IPS-20b (cell line): Measurements from ENCODE around the gene CDH20.

Experiments used
- H3K27ac ChIP-seq: one replicate; pipeline ENCODE4 v1.5.1; 2013; ENCODE audit warnings: low read length
- H3K27me3 ChIP-seq: 2 replicates; pipeline ENCODE4 v1.6.1; 2013; ENCODE audit warnings: mild to moderate bottlenecking, low read length, inconsistent platforms; ENCODE audit not compliant: insufficient read depth
- H3K36me3 ChIP-seq: 2 replicates; pipeline ENCODE4 v1.6.1; 2013; ENCODE audit warnings: low read depth, mild to moderate bottlenecking, inconsistent platforms, low read length, moderate library complexity; ENCODE audit not compliant: insufficient read depth
- H3K4me1 ChIP-seq: 2 replicates; pipeline ENCODE4 v1.6.1; 2013; ENCODE audit warnings: mild to moderate bottlenecking, control low read depth, inconsistent platforms, low read length, moderate library complexity; ENCODE audit not compliant: insufficient read depth
- H3K4me3 ChIP-seq: 2 replicates; pipeline ENCODE4 v1.5.1; 2013; ENCODE audit warnings: mild to moderate bottlenecking, low read length, inconsistent platforms
- H3K9ac ChIP-seq: 2 replicates; pipeline ENCODE4 v1.6.1; 2013; ENCODE audit warnings: low read depth, mild to moderate bottlenecking, inconsistent platforms, low read length, moderate library complexity
- H3K9me3 ChIP-seq: 2 replicates; pipeline ENCODE4 v1.6.1; 2013; ENCODE audit warnings: mild to moderate bottlenecking, low read depth, low read length, inconsistent platforms; ENCODE audit not compliant: insufficient read depth

Gene CDH20

DNA sequence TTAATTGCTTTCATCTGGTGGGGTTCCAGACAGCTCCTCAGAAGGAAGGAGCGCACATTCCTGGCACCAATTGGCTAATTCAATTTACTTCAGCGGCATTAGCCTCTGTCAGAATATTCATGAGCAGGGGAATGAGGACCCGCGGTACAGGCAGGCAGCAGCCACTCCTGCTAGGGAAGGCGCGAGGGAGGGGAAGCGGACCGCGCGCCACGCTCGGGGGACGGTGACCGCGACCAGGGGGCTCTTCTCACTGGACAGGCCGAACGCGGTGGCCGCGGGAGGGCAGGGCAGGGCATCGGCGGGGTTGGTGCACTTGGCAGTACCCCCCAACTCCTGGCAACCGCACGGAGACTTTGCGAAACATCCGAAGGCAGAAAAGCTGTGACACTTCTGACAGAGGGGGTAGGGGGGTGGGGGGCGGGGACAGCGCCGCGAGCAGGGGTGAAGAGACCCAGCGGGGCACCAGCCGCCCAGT lies at the start of gene CDH20:
CDH20 (plus strand) TSS at position 160 of the 475 bp plus-strand sequence.
- H3K27me3 ChIP-seq, result peaks cover 54% of the 10 kb centered on the region
- H3K36me3 ChIP-seq, result no peaks in the 10 kb centered on the region
- H3K4me1 ChIP-seq, result peaks cover 3% of the 10 kb centered on the region; the same call in 1 of the 2 replicates
- peak within 1 kb of the TSS; percentile 82 for H3K4me3 ChIP-seq
- H3K27ac ChIP-seq, result no peak within 1 kb of the TSS
- no peaks in the 10 kb centered on the region for H3K9me3 ChIP-seq
- H3K9ac ChIP-seq, result peak within 1 kb of the TSS; percentile 62; the same call in 1 of the 2 replicates

DNA sequence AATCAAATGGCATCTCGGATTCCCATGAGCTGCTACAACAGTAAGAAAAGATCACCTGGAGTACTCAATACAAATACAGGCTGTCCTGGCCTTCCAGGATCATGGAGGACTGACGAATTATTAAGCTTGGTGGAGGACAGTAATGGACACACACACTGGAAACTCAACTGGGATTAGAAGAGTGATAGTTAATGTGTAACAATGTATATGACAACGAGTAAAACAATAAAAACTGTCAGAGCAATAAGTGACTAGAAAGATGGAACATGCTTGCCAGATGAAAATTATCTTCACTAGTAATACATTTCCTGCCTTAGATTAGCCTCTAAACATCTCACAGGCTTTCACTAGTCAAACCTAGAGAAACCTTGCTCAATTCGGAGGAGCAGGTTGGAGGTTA lies 49.2 kb upstream of the CDH20 start:
- Histone ChIP-seq H3K27me3 (no peaks in the 10 kb centered on the region), H3K9me3 (peaks cover 9% of the 10 kb centered on the region; the same call in 1 of the 2 replicates), H3K4me3 (no peak overlapping the region), H3K4me1 (peaks cover 7% of the 10 kb centered on the region), H3K36me3 (no peaks in the 10 kb centered on the region), H3K27ac (no peak overlapping the region), H3K9ac (no peak overlapping the region)

DNA sequence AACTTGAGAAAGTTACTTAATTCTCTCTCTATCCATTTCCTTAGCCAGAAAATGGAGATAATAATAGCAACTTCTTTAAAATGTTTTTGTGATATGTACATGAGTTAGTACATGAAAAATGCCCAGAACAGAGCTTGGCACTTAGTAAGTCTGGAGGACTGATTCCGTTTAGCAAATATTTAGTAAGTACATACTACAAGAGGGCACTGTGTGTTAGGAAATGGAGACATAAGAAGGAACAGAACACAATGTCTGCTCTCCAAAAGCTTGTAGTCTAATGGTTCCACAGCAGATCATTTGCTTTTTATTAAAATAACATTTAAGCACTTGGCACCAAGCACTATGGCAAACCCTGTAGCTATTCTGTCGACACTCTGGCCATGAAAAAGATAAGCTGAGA lies 47.5 kb upstream of the CDH20 start:
- no peak overlapping the region for H3K27ac ChIP-seq

DNA sequence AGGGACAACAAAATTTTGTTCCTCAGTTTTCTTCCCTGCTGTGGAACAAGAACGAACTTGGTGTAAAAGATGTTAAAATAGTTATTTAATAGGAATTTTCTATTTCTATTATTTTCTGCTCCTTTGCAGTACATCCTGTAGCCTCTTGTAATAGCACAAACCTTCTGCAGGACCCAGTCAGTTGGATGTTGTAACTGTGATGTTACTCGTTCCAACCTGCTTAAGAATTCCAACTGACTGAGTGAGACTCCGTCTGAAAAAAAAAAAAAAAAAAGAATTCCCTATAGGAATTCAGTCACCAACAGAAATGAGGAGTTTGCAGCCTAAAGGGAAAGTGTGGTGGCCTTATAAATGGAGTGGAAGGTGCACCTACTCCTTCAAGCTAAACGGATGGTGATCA lies 46.4 kb upstream of the CDH20 start:
- H3K9me3 ChIP-seq, result no peaks in the 10 kb centered on the region
- H3K27me3 ChIP-seq, result no peaks in the 10 kb centered on the region
- H3K27ac ChIP-seq, result no peak overlapping the region
- peaks cover 7% of the 10 kb centered on the region; the same call in 1 of the 2 replicates for H3K4me1 ChIP-seq
- H3K9ac ChIP-seq, result no peak overlapping the region
- H3K36me3 ChIP-seq, result no peaks in the 10 kb centered on the region
- no peak overlapping the region for H3K4me3 ChIP-seq

More for the DNA sequence above, 47.5 kb upstream of the CDH20 start:
- H3K36me3 ChIP-seq, result no peaks in the 10 kb centered on the region
- no peaks in the 10 kb centered on the region for H3K27me3 ChIP-seq
- H3K4me3 ChIP-seq, result no peak overlapping the region
- peaks cover 7% of the 10 kb centered on the region for H3K4me1 ChIP-seq
- peaks cover 6% of the 10 kb centered on the region; the same call in 1 of the 2 replicates for H3K9me3 ChIP-seq
- H3K9ac ChIP-seq, result no peak overlapping the region

DNA sequence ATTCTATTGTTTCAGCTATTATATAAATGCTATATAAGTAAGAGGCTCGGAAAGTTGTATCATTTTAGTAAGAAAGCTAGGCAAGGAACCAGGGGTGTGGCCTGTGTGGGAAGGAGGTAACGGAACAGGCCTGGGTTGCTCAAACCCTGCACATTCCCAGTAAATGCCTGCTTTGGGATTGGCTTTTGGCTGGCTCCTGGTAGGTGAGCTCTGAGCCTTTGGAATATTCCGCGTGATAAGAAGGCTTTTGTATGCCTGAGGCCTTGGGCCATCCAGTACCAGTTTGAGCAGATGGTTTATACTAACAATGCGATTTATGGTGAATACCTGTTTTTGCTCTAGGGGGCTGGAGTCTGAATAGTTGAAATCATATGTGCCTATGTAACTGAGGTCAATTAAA lies 42.6 kb upstream of the CDH20 start:
- Histone ChIP-seq H3K4me3 (no peak overlapping the region), H3K27me3 (no peaks in the 10 kb centered on the region), H3K9me3 (no peaks in the 10 kb centered on the region), H3K27ac (no peak overlapping the region), H3K9ac (no peak overlapping the region), H3K36me3 (no peaks in the 10 kb centered on the region), H3K4me1 (peaks cover 7% of the 10 kb centered on the region; the same call in 1 of the 2 replicates)

DNA sequence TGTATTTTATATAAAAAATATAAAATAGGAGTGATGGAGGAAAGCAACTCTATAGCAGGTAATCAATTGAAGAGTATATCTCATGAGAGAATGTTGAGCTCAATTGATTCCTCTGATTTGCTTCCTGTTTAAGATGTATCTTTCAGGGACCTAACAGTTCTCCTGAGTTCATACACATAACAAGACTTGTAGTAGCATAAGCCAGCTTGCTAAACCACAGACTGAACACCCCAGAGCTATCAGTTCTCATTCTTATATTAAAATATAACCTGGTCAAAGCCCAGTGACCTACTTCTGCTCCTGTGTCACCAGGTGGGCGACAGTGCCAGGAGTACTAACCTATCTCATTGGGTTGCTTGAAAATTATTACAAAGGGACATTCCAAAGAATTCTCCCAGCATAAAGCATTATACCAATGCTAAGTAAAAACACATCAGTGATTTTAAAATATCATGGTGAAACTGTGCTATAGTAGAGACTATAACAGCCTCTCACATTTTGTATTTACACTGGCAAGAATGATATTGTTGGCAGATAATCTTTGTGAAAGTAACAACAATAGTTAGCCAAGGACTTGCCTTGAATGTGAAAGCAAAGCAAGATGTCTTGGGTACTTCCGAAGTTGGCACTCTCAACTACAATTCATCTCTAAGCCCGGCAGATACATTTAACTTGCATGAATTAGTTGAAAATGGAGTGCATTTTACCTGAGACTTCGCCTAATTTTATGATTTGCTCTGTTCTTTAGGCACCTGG lies 40.8 kb upstream of the CDH20 start:
- no peaks in the 10 kb centered on the region for H3K4me1 ChIP-seq
- H3K4me3 ChIP-seq, result no peak overlapping the region
- H3K27me3 ChIP-seq, result no peaks in the 10 kb centered on the region
- no peaks in the 10 kb centered on the region for H3K36me3 ChIP-seq
- H3K9ac ChIP-seq, result no peak overlapping the region
- no peak overlapping the region for H3K27ac ChIP-seq
- H3K9me3 ChIP-seq, result no peaks in the 10 kb centered on the region

DNA sequence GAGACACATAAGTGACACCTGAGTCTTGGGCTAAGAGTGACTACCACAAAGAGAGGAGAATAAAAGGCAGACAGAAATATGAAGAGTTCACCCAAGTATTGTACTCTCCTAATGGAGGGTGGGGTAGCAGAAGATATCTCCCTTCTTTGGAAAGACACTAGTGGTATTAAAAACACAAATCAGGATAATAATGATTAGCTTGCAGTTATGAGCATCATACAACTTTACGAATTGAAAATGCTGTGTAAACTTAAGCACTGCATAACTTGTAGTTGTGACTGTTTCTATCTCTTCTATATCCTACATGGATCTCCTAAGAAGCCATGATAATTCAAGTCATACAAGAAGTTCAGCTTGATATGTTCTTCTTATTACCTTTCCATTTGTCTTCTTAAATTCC lies 38.1 kb upstream of the CDH20 start:
- no peaks in the 10 kb centered on the region for H3K27me3 ChIP-seq
- H3K9ac ChIP-seq, result no peak overlapping the region
- no peak overlapping the region for H3K27ac ChIP-seq
- H3K36me3 ChIP-seq, result no peaks in the 10 kb centered on the region
- H3K9me3 ChIP-seq, result no peaks in the 10 kb centered on the region
- no peak overlapping the region for H3K4me3 ChIP-seq
- H3K4me1 ChIP-seq, result no peaks in the 10 kb centered on the region

DNA sequence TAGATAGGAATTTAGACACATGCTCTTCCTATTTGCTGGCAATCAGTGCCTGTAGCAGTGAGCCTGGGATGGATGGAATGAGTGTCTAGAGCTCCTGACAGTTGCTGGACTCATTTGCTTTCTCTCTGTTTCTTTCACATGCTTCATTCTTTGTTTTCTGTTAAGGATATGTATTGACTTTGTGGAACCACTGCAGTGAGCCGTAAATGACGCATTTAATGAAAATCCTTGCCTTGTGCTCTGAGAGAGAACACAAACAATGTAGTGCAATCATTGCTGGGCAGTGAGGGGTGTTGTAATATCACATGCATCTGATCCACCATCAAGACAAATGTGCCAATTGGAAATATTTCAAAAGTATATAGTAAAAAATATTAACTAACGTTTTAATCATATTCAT lies 25.2 kb upstream of the CDH20 start:
- H3K27ac ChIP-seq, result no peak overlapping the region
- H3K9me3 ChIP-seq, result no peaks in the 10 kb centered on the region
- no peaks in the 10 kb centered on the region for H3K27me3 ChIP-seq
- H3K4me1 ChIP-seq, result no peaks in the 10 kb centered on the region
- no peak overlapping the region for H3K4me3 ChIP-seq
- no peaks in the 10 kb centered on the region for H3K36me3 ChIP-seq
- no peak overlapping the region for H3K9ac ChIP-seq

DNA sequence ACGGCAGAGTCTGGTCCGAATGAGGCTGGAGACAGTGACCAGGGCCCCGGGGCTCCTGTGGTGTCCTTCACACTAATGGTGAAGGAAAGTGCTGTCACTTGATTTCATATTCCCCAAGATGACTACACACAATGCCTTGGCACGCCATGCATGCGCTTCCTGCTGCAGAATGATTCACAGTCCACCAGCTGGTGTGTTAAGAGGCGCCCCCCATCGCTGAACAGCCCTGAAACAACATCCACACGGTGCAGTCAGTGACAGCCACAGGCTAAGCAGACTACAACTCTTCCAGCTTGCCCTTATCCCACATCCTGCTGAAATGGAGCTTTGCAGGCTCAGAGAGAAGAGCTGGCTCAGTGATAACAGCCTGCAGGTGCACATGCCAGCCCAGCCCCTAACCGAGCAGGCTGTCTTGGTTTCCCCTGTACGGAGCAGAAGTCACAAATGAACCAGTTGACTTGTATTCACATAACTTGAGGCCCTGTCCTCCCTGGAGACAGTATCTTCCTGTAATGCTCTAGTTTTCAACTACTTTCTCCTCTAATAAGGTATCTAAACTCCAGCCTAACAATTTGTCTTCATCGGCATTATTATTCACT lies 24.3 kb upstream of the CDH20 start:
- no peaks in the 10 kb centered on the region for H3K36me3 ChIP-seq

DNA sequence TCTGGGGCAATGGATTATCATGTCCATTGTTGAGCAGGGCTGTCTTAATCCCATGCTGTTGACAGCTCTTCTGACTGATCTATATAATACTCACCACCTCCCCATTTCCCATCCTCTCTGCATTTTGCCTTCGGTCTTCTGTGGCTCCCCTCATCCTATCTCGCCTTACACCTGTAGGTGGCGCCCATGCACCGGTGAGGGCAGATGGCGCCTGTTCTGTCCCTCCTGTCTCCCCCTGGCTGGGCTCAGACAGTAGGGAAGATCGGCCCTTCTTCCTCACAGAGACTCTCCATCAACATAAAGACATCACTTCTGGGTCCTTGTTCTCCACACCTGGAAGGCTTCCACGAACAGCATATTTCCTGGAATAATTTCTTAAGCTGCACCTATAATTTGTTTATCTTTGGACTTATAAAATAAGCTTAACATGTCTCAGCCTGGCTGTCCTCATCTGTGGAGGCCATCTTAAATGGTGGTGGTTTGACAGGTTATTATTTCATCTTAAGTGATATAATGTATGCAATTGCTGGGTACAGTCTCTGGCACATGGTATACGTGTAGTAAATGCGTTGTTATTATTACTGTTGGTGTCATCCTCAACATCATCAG lies 10.9 kb upstream of the CDH20 start:
- no peak overlapping the region for H3K27ac ChIP-seq
- no peak overlapping the region for H3K9ac ChIP-seq
- no peaks in the 10 kb centered on the region for H3K9me3 ChIP-seq

More for the DNA sequence above, 24.3 kb upstream of the CDH20 start:
- H3K27me3 ChIP-seq, result no peaks in the 10 kb centered on the region
- H3K9me3 ChIP-seq, result no peaks in the 10 kb centered on the region
- H3K4me3 ChIP-seq, result no peak overlapping the region
- no peaks in the 10 kb centered on the region for H3K4me1 ChIP-seq
- H3K27ac ChIP-seq, result no peak overlapping the region
- no peak overlapping the region for H3K9ac ChIP-seq

DNA sequence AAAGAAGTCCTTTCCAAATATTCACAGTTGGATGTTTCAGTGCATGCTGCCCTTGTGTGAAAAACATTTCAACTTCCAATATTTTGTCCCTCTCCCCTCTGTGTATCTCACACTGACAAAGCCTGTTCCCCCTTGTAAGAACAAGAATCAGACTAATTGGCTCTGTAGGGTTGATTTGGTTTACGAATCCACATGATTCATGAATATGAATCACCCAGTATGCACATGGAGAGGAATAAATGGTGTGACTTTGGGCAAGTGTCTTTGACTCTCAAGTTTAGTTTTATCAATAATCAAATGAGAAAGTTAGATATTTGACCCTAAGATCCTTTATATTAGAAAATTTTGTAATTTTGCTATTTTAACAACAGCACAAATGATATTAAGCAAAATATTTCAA lies 9.3 kb upstream of the CDH20 start:
- Histone ChIP-seq H3K4me3 (no peak overlapping the region), H3K9me3 (no peaks in the 10 kb centered on the region), H3K36me3 (no peaks in the 10 kb centered on the region), H3K27ac (no peak overlapping the region), H3K4me1 (no peaks in the 10 kb centered on the region), H3K27me3 (no peaks in the 10 kb centered on the region), H3K9ac (no peak overlapping the region)

More for the DNA sequence above, 10.9 kb upstream of the CDH20 start:
- Histone ChIP-seq H3K27me3 (no peaks in the 10 kb centered on the region), H3K36me3 (no peaks in the 10 kb centered on the region), H3K4me1 (no peaks in the 10 kb centered on the region), H3K4me3 (no peak overlapping the region)

DNA sequence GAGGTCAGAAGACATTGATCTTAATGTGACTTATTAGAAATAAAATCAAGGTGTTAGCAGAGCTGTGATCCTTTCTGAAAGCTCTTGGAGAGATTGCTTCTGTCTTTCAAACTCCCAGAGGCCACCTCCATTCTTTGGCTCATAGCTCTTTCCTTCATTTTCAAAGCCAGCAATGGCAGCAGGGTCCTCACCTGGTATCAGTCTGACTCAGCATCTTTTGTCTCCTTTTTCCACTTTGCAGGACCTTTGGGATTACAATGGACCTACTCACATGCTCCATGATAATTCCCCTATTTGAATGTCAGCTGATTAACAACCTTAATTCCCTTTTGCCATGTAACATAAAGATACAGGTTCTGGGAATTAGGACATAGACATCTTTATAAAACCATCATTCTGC lies 6.8 kb upstream of the CDH20 start:
- no peaks in the 10 kb centered on the region for H3K27me3 ChIP-seq
- no peak overlapping the region for H3K9ac ChIP-seq
- H3K27ac ChIP-seq, result no peak overlapping the region
- H3K4me3 ChIP-seq, result no peak overlapping the region
- H3K4me1 ChIP-seq, result no peaks in the 10 kb centered on the region
- no peaks in the 10 kb centered on the region for H3K36me3 ChIP-seq
- H3K9me3 ChIP-seq, result no peaks in the 10 kb centered on the region
